GM06990 (cell line): ENCODE results near the gene RPS6KA3.
A peak's percentile ranks its signal among the peaks of the same experiment; 100 is the strongest.

Experiments used
- DNase-seq: peaks from one replicate; pipeline ENCODE4 v3.0.0-alpha.2; 2011; ENCODE audit not compliant: insufficient read length; ENCODE audit errors: extremely low read depth
- H3K27me3 ChIP-seq: replicated peaks from 2 replicates; pipeline ENCODE4 v1.6.0; 2011; ENCODE audit warnings: low read length; ENCODE audit not compliant: control insufficient read depth, insufficient read depth
- H3K36me3 ChIP-seq: 2 replicates; pipeline ENCODE4 v1.5.1; 2011; ENCODE audit warnings: low read length; ENCODE audit not compliant: control insufficient read depth, insufficient read depth
- H3K4me3 ChIP-seq: replicated peaks from 2 replicates; pipeline ENCODE4 v1.5.1; 2011; ENCODE audit warnings: low read depth, mild to moderate bottlenecking, control low read depth, low read length
- TF ChIP-seq, protein P1 (sequence below): IDR thresholded peaks from 2 replicates; pipeline ENCODE4 v1.5.1; 2011; ENCODE audit warnings: low read length, control low read depth, mild to moderate bottlenecking, inconsistent platforms; ENCODE audit not compliant: insufficient read depth, poor library complexity, severe bottlenecking

The RPS6KA3 gene

GRCh38 chrX:20211261-20211786 lies 55.4 kb downstream of the RPS6KA3 start:
- Histone ChIP-seq H3K27me3 (no peaks in the 10 kb centered on the region), H3K36me3 (no peaks in the 10 kb centered on the region), H3K4me3 (no peak overlapping the region)
- TF ChIP-seq, protein P1, sequence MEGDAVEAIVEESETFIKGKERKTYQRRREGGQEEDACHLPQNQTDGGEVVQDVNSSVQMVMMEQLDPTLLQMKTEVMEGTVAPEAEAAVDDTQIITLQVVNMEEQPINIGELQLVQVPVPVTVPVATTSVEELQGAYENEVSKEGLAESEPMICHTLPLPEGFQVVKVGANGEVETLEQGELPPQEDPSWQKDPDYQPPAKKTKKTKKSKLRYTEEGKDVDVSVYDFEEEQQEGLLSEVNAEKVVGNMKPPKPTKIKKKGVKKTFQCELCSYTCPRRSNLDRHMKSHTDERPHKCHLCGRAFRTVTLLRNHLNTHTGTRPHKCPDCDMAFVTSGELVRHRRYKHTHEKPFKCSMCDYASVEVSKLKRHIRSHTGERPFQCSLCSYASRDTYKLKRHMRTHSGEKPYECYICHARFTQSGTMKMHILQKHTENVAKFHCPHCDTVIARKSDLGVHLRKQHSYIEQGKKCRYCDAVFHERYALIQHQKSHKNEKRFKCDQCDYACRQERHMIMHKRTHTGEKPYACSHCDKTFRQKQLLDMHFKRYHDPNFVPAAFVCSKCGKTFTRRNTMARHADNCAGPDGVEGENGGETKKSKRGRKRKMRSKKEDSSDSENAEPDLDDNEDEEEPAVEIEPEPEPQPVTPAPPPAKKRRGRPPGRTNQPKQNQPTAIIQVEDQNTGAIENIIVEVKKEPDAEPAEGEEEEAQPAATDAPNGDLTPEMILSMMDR, result no peak
- DNase-seq, result no peak

DNA sequence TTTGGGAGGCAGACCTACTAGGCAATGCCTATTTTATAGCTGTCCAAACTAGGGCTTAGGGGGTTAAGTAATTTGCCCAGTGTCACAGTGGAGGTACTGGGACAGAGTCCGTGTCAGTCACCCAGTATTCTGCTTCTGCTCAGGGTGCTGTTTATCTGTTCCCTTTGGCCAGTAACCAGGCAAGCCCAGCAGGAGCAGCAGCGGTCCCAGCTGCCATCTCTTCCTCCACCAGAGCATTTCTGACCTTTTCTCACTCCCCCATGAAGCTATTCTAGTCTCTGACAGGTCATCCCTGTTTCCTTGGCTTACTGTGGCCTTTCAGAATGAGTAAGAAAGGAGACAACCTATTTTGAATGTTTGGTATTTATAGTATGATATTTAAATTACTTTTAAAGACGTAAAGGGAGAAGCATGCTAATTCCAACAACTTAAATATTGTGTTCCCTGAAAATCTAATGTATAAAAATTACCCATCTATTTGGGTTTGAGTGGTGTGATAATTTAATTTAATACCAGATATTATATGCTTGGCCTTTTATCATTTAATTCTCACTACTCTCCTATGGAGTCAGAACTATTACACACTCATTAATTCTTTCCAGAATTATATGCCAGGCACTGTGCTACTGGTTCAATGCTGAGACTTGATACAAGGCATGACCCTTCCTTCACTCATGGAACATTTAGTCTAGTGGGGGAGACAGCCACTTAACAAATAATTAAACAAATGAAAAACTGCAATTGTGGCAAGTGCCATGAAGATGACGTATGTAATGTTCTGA lies 60.6 kb downstream of the RPS6KA3 start:
- DNase-seq, result peak; percentile 48
- no peaks in the 10 kb centered on the region for H3K36me3 ChIP-seq
- H3K27me3 ChIP-seq, result no peaks in the 10 kb centered on the region
- no peak overlapping the region for H3K4me3 ChIP-seq
- TF ChIP-seq, protein P1, result peak; percentile 24

- H3K27me3 ChIP-seq, result no peaks in the 10 kb centered on the region
- H3K4me3 ChIP-seq, result no peak overlapping the region
- H3K36me3 ChIP-seq, result no peaks in the 10 kb centered on the region
- DNase-seq, result no peak
- TF ChIP-seq, protein P1, result no peak
Observed at GRCh38 chrX:20204351-20204750, 62.4 kb downstream of the RPS6KA3 start.

DNA sequence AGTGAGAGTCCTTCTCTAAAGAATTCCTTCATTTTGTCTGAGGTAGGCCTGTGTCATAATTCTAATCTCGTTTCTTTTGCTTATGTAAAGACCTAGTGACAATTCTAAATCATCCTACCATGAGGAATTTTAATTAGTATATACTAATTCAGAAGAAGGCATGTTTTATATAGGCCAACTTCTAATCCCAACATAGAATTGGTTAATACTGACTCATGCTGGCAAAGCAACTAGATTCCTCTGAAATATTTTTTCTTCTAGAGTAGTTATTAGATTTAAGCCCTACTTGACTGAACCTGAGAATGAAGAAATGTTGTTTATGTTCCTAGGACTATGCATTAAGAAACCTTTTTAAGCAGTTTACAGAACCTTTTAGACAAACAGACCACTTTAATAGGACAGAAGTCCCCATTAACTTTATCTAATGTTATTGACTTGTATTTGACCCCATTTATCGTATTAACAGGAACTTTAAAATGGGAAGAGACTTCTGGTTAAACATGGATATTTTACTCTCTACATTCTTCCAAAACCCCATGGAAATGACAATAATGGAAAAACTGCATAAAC lies 69.0 kb downstream of the RPS6KA3 start:
- Histone ChIP-seq H3K36me3 (no peaks in the 10 kb centered on the region), H3K27me3 (no peaks in the 10 kb centered on the region), H3K4me3 (no peak overlapping the region)
- DNase-seq, result no peak
- TF ChIP-seq, protein P1, result no peak

DNA sequence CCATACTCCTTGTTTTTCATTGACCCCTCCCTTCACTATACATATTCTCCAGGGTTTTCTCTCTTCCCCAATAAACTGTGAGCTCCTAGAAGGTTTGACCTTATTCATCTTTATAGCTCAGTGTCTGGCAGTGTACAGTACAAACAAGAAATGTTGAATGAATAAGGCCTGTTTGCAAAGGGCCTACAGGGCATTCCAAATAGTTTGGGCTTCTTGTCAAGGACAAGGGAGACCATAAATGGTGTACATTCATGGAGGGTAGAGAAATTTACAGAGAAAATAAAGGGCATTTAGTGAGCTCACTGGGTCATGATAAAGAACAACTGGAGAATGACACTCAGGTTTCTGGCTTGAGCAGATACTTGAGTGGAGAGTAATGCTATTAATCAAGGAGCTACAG lies 77.5 kb downstream of the RPS6KA3 start:
- H3K4me3 ChIP-seq, result no peak overlapping the region

More for the DNA sequence above, 77.5 kb downstream of the RPS6KA3 start:
- no peaks in the 10 kb centered on the region for H3K27me3 ChIP-seq
- TF ChIP-seq, protein P1, result no peak
- DNase-seq, result no peak
- H3K36me3 ChIP-seq, result no peaks in the 10 kb centered on the region; the same call in 1 of the 2 replicates
